GM06990 (cell line): Measurements from ENCODE around the gene ZNF580.

Source experiments
- DNase-seq: peaks from one replicate; pipeline ENCODE4 v3.0.0-alpha.2; 2011; ENCODE audit not compliant: insufficient read length; ENCODE audit errors: extremely low read depth
- H3K27me3 ChIP-seq: replicated peaks from 2 replicates; pipeline ENCODE4 v1.6.0; 2011; ENCODE audit warnings: low read length; ENCODE audit not compliant: control insufficient read depth, insufficient read depth
- H3K36me3 ChIP-seq: 2 replicates; pipeline ENCODE4 v1.5.1; 2011; ENCODE audit warnings: low read length; ENCODE audit not compliant: control insufficient read depth, insufficient read depth
- H3K4me3 ChIP-seq: replicated peaks from 2 replicates; pipeline ENCODE4 v1.5.1; 2011; ENCODE audit warnings: low read depth, mild to moderate bottlenecking, control low read depth, low read length
- TF ChIP-seq, protein P1 (sequence below): IDR thresholded peaks from 2 replicates; pipeline ENCODE4 v1.5.1; 2011; ENCODE audit warnings: low read length, control low read depth, mild to moderate bottlenecking, inconsistent platforms; ENCODE audit not compliant: insufficient read depth, poor library complexity, severe bottlenecking

The ZNF580 gene

DNA sequence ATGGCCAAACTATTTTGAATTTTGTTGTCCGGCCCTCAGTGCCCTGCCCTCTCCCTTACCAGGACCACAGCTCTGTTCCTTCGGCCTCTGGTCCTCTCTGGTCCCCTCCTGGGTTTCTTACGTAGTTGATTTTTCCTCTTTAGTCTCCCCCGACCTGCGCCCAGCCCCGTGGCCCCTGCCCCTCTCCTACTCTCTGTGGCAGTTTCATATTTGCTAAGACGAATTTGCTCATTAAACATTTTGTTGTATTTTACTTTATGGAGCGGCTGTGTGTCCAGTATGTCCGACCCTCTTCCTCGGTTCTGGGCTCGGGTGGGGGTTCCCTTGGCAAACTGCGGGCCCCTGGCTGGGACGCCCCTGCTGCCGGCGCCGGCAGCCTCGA lies 33.6 kb downstream of the ZNF580 start:
- no peak for DNase-seq
- TF ChIP-seq, protein P1, sequence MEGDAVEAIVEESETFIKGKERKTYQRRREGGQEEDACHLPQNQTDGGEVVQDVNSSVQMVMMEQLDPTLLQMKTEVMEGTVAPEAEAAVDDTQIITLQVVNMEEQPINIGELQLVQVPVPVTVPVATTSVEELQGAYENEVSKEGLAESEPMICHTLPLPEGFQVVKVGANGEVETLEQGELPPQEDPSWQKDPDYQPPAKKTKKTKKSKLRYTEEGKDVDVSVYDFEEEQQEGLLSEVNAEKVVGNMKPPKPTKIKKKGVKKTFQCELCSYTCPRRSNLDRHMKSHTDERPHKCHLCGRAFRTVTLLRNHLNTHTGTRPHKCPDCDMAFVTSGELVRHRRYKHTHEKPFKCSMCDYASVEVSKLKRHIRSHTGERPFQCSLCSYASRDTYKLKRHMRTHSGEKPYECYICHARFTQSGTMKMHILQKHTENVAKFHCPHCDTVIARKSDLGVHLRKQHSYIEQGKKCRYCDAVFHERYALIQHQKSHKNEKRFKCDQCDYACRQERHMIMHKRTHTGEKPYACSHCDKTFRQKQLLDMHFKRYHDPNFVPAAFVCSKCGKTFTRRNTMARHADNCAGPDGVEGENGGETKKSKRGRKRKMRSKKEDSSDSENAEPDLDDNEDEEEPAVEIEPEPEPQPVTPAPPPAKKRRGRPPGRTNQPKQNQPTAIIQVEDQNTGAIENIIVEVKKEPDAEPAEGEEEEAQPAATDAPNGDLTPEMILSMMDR, result no peak
- Histone ChIP-seq H3K27me3 (no peaks in the 10 kb centered on the region), H3K4me3 (peak overlapping the region; percentile 93), H3K36me3 (peaks cover 32% of the 10 kb centered on the region)

DNA sequence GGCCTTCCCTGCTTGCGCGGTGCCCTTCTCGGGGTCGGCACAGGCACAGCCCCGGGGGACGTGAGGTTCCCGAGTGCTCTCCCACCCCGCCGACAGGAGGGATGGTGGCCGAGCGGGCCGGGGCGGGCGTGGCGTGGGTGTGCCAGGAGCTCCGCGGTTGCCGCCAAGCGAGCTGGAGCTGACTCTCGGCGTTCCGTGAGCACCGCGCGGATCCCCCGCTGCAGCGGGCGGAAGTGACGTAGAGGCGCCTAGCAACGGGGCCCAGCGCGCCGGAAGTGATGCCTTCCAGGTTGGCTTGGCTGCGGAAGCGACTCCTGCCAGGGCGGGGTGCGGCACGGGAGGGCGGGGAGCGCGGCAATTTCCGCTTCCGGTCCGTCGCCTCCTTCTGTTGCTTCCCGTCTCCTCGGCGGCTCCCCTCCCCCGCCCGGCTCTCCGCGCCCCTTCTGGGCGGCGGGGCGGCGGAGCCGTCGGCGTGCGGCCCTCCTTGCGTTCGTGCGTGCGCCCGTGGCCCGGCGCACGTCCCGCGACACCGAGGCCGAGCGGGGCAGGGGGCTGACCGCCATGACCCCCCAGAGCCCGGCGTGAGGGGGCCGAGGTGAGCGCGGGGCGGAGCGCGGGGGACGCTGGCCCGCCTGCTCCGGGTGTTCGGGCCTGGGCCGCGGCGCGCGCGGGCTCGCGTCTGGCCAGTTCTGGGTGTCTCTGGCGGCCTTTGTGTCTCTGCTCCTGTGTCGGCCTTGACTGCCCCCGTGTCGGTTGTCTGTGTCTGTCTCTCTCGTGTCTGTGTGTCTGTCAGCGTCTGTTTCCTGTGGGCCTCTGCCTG lies 34.2 kb downstream of the ZNF580 start, which contains the start of gene EPN1:
TSS of gene EPN1 (plus strand) at position 386 of the 820 bp plus-strand sequence. CDS start 3,402 bp downstream, outside the sequence.
- no peaks in the 10 kb centered on the region for H3K27me3 ChIP-seq
- peaks cover 30% of the 10 kb centered on the region for H3K36me3 ChIP-seq
- peak within 1 kb of the TSS; percentile 93 for H3K4me3 ChIP-seq
- peak; percentile 98 for DNase-seq
- TF ChIP-seq, protein P1, result no peak

DNA sequence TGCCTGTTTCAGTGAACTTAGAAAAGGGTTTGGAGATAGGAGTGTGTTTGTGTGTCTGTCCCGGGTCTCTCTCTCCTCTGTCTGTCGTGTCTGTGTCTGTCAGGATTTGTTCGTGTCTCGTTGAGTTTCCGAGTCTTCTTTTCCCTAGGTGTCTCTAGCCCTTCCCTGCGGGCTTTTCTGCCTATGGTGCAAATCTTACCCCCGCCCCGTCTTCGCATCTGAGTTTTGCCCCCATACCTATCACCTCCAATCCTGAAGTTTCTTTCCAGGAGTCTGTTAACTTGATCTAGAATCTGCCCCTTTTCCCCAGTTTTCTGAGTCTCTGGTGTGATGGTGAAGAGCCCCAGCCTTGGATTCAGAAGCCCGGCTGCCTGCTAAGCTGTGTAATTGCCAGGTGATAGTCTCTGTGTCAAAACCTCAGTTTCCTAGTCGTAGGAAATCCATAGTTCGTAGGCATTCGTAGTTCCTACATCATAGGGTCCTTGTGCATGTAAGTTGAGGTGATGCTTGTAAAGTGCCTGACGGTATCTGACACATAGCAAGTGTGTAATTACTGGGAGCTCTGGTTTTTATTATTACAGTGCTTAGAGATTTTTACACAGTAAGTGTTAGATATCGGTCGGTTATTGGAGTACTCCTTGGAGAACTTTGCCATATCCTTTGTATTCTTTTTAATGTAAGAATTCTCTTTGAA lies 35.0 kb downstream of the ZNF580 start:
- Histone ChIP-seq H3K4me3 (peak overlapping the region; percentile 93), H3K27me3 (no peaks in the 10 kb centered on the region), H3K36me3 (peaks cover 28% of the 10 kb centered on the region)
- TF ChIP-seq, protein P1, result no peak
- DNase-seq, result peak; percentile 13

DNA sequence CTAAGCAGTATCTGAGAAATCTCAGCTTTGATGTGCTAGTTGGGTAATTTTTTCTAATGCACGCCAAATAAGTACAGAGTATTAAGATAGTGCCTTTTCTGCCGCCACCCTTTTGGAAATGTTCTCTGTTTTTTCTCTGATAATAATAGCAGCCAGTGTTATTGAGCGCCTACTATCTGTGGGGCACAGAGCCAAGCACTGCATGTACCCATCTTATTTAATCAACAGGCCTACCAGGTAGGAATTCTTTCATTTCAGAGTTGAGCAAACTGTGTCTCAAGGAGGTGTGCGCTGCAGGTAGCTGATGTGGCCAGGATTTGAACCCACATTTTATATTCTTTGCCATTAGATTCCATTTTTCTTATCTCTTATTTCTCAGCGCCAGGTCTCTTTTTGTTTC lies 35.6 kb downstream of the ZNF580 start:
- no peak for DNase-seq
- H3K27me3 ChIP-seq, result no peaks in the 10 kb centered on the region
- H3K36me3 ChIP-seq, result peaks cover 28% of the 10 kb centered on the region
- peak overlapping the region; percentile 93 for H3K4me3 ChIP-seq
- TF ChIP-seq, protein P1, result peak; percentile 28

DNA sequence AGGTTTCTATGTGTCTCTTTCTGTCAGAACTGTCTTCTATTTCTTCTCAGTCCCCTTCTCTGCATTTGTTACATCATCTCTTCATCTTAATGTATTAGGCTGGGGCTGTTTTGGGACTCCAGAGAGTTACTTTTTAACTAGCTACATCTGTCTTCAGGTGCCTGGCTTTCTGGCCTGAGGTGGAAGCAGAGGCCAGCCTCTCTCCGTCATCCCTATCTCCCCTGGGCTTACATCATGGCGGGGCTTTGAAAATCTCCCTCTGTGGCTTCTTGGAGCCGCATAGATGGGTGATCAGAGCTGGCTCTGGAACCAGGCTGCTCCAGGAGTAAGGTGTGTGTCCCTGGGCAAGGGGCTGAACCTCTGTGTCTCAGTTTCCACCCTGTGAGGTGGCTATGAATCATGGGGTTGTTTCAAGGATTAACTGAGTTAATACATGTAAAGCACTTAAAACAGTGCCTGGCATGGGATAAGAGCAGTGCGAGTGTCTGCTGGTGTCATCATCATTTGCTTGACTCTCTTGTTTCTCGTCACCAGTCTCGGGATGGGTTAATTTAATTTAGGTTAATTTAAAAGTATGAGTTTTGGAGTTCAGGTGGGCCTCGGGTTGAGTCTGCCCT lies 36.2 kb downstream of the ZNF580 start:
- no peak for DNase-seq
- Histone ChIP-seq H3K4me3 (peak overlapping the region; percentile 93), H3K27me3 (no peaks in the 10 kb centered on the region), H3K36me3 (peaks cover 27% of the 10 kb centered on the region)
- TF ChIP-seq, protein P1, result no peak
